ENCODE measurements around the gene KRTAP10-9. TPM values are rescaled to one million over a fixed set of nuclear protein-coding genes. Genes with fewer than 3 reads are reported as not detected.
A peak's percentile ranks its signal among the peaks of the same experiment; 100 is the strongest.

The KRTAP10-9 gene
- total and polyA plus RNA-seq, 11 donors: not detected

DNA sequence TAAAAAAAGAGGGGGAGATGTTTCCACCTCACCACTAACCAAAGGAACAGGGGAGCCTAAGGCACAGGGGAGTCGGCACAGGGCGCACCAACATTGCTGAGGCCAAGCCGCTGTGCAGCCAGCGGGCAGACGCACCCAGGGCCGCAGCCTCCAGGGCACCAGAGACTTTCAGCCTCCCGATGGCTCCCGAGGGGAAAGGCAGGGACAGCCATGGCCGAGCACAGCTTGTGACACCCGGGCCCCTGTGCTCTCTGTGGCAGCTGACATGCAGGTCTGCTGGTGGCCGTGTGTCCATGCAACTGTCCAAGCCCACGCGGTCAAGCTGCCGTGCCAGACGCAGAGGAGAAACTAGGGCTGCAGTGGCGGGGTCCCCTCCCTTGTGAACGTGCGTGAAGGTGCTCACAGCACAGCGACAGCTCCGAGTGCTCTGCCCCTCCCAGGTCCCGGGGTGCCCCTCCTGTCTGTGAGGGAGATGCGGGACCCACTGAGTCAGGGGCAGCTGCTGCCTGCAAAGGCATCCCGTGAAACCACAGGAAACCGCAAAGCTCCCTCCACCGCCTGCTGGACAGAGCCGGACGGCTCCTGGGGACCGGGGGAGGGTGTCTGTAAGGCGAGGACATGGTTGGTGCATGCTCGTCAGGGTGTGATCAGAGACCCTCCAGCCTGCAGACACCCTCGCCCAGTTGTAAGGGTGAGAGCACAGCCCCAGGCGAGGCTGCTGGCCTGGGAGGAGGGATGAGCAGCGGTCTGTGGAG, 21.8 kb downstream of the KRTAP10-9 start:
- DNase-seq: peak in 1 of 5 donors; percentile 46
- no peaks in the 10 kb centered on the region for H3K4me1 ChIP-seq
- intact Hi-C loops (cut with DNase I): no loop called here
- ATAC-seq: no peak
- no peak overlapping the region for H3K4me3 ChIP-seq
- 70 to 83% (median 75%) methylated on average over 26 to 33 of the region's 33 CpGs for WGBS, 4 donors
- TF ChIP-seq CTCF (IDR thresholded peaks at IDR 0.05) (no peak), POLR2A (IDR thresholded peaks at IDR 0.05) (no peak)
- peaks cover 0 to 21% (median 10%) of the 10 kb centered on the region in 12 donors for H3K9me3 ChIP-seq
- no peak overlapping the region for H3K27ac ChIP-seq
- H3K27me3 ChIP-seq: peaks cover 0 to 9% (median 0%) of the 10 kb centered on the region in 9 donors
- no peaks in the 10 kb centered on the region for H3K36me3 ChIP-seq

DNA sequence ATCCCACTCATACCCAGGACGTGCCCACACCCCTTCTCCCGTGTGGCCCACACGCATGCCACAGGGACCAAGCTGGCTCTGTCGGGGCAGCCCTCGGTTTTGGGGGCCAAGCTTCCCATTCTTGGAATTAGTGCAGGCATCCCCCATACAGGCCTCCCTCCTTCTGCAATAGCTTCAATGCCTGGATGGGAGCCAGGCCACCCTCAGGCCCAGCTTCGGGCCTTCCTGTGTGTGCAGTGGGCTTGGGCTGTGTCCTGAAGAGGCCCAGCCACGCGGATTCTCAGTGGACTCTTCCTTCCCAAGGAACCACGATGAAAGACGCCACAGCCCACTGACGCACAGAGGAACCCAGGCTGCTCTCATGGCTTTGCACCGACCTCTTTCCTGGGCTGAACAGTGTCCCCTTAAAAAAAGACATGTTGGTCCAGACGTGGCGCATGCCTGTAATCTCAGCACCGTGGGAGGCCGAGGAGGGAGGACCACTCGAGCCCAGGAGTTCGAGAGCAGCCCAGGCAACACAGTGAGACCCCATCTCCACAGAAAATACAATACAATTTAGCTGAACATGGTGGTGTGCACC, 22.7 kb downstream of the KRTAP10-9 start:
- WGBS, 4 donors: 80 to 93% (median 84%) methylated on average over 18 of the region's 18 CpGs

GRCh38 chr21:44650265-44650972, 23.5 kb downstream of the KRTAP10-9 start:
- Histone ChIP-seq H3K27me3 (peaks cover 0 to 9% (median 0%) of the 10 kb centered on the region in 9 donors), H3K36me3 (no peaks in the 10 kb centered on the region), H3K27ac (no peak overlapping the region), H3K4me1 (no peaks in the 10 kb centered on the region), H3K4me3 (no peak overlapping the region), H3K9me3 (peaks cover 0 to 4% (median 0%) of the 10 kb centered on the region in 12 donors)
- ATAC-seq (no peak), DNase-seq (no peak)
- TF ChIP-seq POLR2A (IDR thresholded peaks at IDR 0.05): no peak
- no peak for TF ChIP-seq CTCF (IDR thresholded peaks at IDR 0.05)
- 88 to 92% (median 89%) methylated on average over 19 to 20 of the region's 20 CpGs for WGBS, 4 donors
- intact Hi-C loops (cut with DNase I): no loop called here

More for the DNA sequence above, 22.7 kb downstream of the KRTAP10-9 start:
- DNase-seq: no peak
- Histone ChIP-seq H3K36me3 (no peaks in the 10 kb centered on the region), H3K9me3 (peaks cover 0 to 12% (median 5%) of the 10 kb centered on the region in 12 donors), H3K27me3 (peaks cover 0 to 9% (median 0%) of the 10 kb centered on the region in 9 donors), H3K4me1 (no peaks in the 10 kb centered on the region), H3K27ac (no peak overlapping the region), H3K4me3 (no peak overlapping the region)
- intact Hi-C loops (cut with DNase I): no loop called here
- no peak for TF ChIP-seq CTCF (IDR thresholded peaks at IDR 0.05)
- TF ChIP-seq POLR2A (IDR thresholded peaks at IDR 0.05): no peak
- no peak for ATAC-seq

All from heart left ventricle (tissue), 16 donors.